Measurements from ENCODE around the gene BEND2.
"Not testable (repeated sequence)": the region's sequence is repeated elsewhere in the genome, so short reads cannot be mapped to it uniquely, and the experiment has no call there.

BEND2 gene
- 0 reads per million in 3 donors for total RNA-seq

- Histone ChIP-seq H3K27me3 (replicated peaks; ENCODE audit: control insufficient read depth, insufficient read depth, low read length, poor library complexity, severe bottlenecking) (no peaks in the 10 kb centered on the region), H3K9me3 (ENCODE audit: control insufficient read depth, low read length) (no peaks in the 10 kb centered on the region), H3K4me1 (ENCODE audit: control insufficient read depth, insufficient read depth, low read length, poor library complexity, severe bottlenecking) (no peaks in the 10 kb centered on the region), H3K36me3 (ENCODE audit: control insufficient read depth, insufficient read depth, low read length) (no peaks in the 10 kb centered on the region), H3K4me3 (ENCODE audit: insufficient read depth, low read depth, low read length, poor library complexity, severe bottlenecking) (no peak within 1 kb of the TSS), H3K27ac (ENCODE audit: insufficient read depth, low read length, poor library complexity, severe bottlenecking) (no peak within 1 kb of the TSS)
- no peak for DNase-seq
These were observed at the start of gene BEND2 for GRCh38 chrX:18220786-18221185. BEND2 (minus strand) TSS chrX:18220886; CDS start chrX:18220750, 136 bp downstream.

- no peak for DNase-seq
- no peaks in the 10 kb centered on the region for H3K36me3 ChIP-seq (ENCODE audit: control insufficient read depth, insufficient read depth, low read length)
- H3K9me3 ChIP-seq (ENCODE audit: control insufficient read depth, low read length): no peaks in the 10 kb centered on the region
- H3K27me3 ChIP-seq (replicated peaks; ENCODE audit: control insufficient read depth, insufficient read depth, low read length, poor library complexity, severe bottlenecking): no peaks in the 10 kb centered on the region
- H3K27ac ChIP-seq (ENCODE audit: insufficient read depth, low read length, poor library complexity, severe bottlenecking): no peak overlapping the region
- H3K4me1 ChIP-seq (ENCODE audit: control insufficient read depth, insufficient read depth, low read length, poor library complexity, severe bottlenecking): no peaks in the 10 kb centered on the region
- H3K4me3 ChIP-seq (ENCODE audit: insufficient read depth, low read depth, low read length, poor library complexity, severe bottlenecking): no peak overlapping the region
These were observed 34.4 kb upstream of the BEND2 start for GRCh38 chrX:18255059-18255458.

- no peaks in the 10 kb centered on the region for H3K27me3 ChIP-seq (replicated peaks; ENCODE audit: control insufficient read depth, insufficient read depth, low read length, poor library complexity, severe bottlenecking)
- no peak overlapping the region for H3K4me3 ChIP-seq (ENCODE audit: insufficient read depth, low read depth, low read length, poor library complexity, severe bottlenecking)
- no peaks in the 10 kb centered on the region for H3K4me1 ChIP-seq (ENCODE audit: control insufficient read depth, insufficient read depth, low read length, poor library complexity, severe bottlenecking)
- H3K36me3 ChIP-seq (ENCODE audit: control insufficient read depth, insufficient read depth, low read length): no peaks in the 10 kb centered on the region
- no peak for DNase-seq
- no peaks in the 10 kb centered on the region for H3K9me3 ChIP-seq (ENCODE audit: control insufficient read depth, low read length)
- no peak overlapping the region for H3K27ac ChIP-seq (ENCODE audit: insufficient read depth, low read length, poor library complexity, severe bottlenecking)
These were observed 32.1 kb upstream of the BEND2 start for GRCh38 chrX:18252644-18253359.

DNA sequence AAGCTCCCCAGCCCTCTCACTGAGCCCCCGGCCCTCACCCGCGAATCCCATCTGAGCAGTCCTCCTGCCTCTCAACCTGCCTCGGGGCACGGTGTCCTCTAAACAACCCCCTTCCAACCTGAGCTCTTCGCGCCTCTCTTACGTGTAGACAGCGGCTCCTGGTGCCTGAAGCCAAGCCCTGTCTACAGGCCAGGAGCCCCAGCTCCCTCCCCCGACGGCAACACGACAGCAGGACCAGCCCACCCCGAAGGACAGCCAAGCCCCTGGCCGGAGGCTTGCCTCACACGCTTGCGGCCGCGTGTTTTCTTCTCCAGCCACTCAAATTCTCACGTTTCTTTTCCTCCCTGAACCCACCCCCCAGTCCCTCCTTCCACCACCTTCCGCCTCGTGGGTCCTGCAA, 9.0 kb upstream of the BEND2 start:
- not testable (repeated sequence) for H3K36me3 ChIP-seq (ENCODE audit: control insufficient read depth, insufficient read depth, low read length); H3K4me3 ChIP-seq (ENCODE audit: insufficient read depth, low read depth, low read length, poor library complexity, severe bottlenecking); H3K27ac ChIP-seq (ENCODE audit: insufficient read depth, low read length, poor library complexity, severe bottlenecking); H3K9me3 ChIP-seq (ENCODE audit: control insufficient read depth, low read length); DNase-seq; H3K4me1 ChIP-seq (ENCODE audit: control insufficient read depth, insufficient read depth, low read length, poor library complexity, severe bottlenecking); H3K27me3 ChIP-seq (replicated peaks; ENCODE audit: control insufficient read depth, insufficient read depth, low read length, poor library complexity, severe bottlenecking)

DNA sequence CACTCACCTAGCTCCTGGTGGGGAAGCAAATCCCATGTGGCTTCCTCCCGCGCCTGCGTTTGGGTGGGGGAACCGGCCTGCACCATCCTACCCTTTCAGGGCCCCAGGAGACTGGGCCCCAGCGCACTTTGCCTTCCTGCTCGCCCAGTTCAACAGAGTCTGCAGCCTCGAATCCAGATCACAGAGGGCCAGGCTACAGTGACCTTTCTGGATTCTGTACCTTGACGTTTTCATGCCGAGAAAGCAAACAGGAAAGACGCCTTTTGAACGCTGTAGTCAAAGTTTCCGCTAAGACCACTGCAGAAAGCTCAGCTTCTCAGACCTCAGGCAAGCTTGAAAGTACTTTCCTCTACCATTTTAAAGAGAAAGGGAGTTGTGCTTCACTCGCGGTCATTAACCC, 7.4 kb upstream of the BEND2 start:
- Histone ChIP-seq H3K36me3 (ENCODE audit: control insufficient read depth, insufficient read depth, low read length) (no peaks in the 10 kb centered on the region), H3K27me3 (replicated peaks; ENCODE audit: control insufficient read depth, insufficient read depth, low read length, poor library complexity, severe bottlenecking) (no peaks in the 10 kb centered on the region)
- no peak for DNase-seq

GRCh38 chrX:18227458-18227857, 6.8 kb upstream of the BEND2 start:
- H3K4me3 ChIP-seq (ENCODE audit: insufficient read depth, low read depth, low read length, poor library complexity, severe bottlenecking): no peak overlapping the region
- H3K9me3 ChIP-seq (ENCODE audit: control insufficient read depth, low read length): no peaks in the 10 kb centered on the region
- no peaks in the 10 kb centered on the region for H3K4me1 ChIP-seq (ENCODE audit: control insufficient read depth, insufficient read depth, low read length, poor library complexity, severe bottlenecking)
- no peaks in the 10 kb centered on the region for H3K27me3 ChIP-seq (replicated peaks; ENCODE audit: control insufficient read depth, insufficient read depth, low read length, poor library complexity, severe bottlenecking)
- H3K36me3 ChIP-seq (ENCODE audit: control insufficient read depth, insufficient read depth, low read length): no peaks in the 10 kb centered on the region
- H3K27ac ChIP-seq (ENCODE audit: insufficient read depth, low read length, poor library complexity, severe bottlenecking): no peak overlapping the region
- DNase-seq: no peak

More for the DNA sequence above, 7.4 kb upstream of the BEND2 start:
- H3K9me3 ChIP-seq (ENCODE audit: control insufficient read depth, low read length): no peaks in the 10 kb centered on the region
- H3K27ac ChIP-seq (ENCODE audit: insufficient read depth, low read length, poor library complexity, severe bottlenecking): no peak overlapping the region
- no peaks in the 10 kb centered on the region for H3K4me1 ChIP-seq (ENCODE audit: control insufficient read depth, insufficient read depth, low read length, poor library complexity, severe bottlenecking)
- H3K4me3 ChIP-seq (ENCODE audit: insufficient read depth, low read depth, low read length, poor library complexity, severe bottlenecking): no peak overlapping the region

DNA sequence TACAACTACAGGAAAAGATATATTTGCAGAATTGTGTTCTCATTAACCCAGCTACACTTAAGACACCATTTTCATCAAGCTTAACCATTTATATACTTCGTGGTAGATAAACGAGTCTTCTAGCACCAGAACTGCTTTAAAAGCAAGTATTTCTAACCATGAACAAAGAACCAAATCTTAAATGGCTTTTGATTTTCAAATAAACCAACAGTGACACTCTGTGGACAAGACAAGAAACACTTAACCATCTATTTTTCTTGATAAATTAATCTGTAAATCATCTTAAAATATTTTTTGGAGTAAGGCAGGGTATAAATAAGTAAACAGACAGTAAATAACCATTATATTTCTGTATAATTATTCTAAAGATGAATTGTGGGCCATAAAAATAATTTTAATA, 10.2 kb downstream of the BEND2 start:
- Histone ChIP-seq H3K36me3 (ENCODE audit: control insufficient read depth, insufficient read depth, low read length) (no peaks in the 10 kb centered on the region), H3K27me3 (replicated peaks; ENCODE audit: control insufficient read depth, insufficient read depth, low read length, poor library complexity, severe bottlenecking) (no peaks in the 10 kb centered on the region), H3K4me3 (ENCODE audit: insufficient read depth, low read depth, low read length, poor library complexity, severe bottlenecking) (no peak overlapping the region), H3K27ac (ENCODE audit: insufficient read depth, low read length, poor library complexity, severe bottlenecking) (no peak overlapping the region), H3K4me1 (ENCODE audit: control insufficient read depth, insufficient read depth, low read length, poor library complexity, severe bottlenecking) (no peaks in the 10 kb centered on the region), H3K9me3 (ENCODE audit: control insufficient read depth, low read length) (no peaks in the 10 kb centered on the region)
- no peak for DNase-seq

DNA sequence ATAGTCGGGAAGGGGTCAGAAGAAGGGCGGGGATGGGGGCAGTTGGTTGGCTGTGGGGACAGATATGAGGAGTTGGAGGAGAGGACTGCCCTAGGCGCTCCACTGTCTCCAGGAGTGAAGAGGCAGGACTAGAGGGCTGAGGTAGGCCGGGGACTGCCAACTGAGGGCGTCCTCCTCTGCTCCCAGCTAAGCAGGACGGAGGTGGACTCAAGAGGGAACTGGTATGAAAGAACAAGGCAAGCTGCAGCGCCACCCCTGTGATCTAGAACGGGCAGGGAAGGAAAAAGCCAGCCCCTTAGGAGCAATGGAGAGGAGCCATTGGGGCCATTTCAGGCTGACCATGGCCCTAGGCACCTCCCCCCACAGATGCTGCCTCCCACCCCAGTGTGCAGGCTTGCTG, 14.0 kb downstream of the BEND2 start:
- Histone ChIP-seq H3K4me1 (ENCODE audit: control insufficient read depth, insufficient read depth, low read length, poor library complexity, severe bottlenecking) (no peaks in the 10 kb centered on the region), H3K9me3 (ENCODE audit: control insufficient read depth, low read length) (no peaks in the 10 kb centered on the region), H3K36me3 (ENCODE audit: control insufficient read depth, insufficient read depth, low read length) (no peaks in the 10 kb centered on the region), H3K4me3 (ENCODE audit: insufficient read depth, low read depth, low read length, poor library complexity, severe bottlenecking) (no peak overlapping the region), H3K27ac (ENCODE audit: insufficient read depth, low read length, poor library complexity, severe bottlenecking) (no peak overlapping the region), H3K27me3 (replicated peaks; ENCODE audit: control insufficient read depth, insufficient read depth, low read length, poor library complexity, severe bottlenecking) (no peaks in the 10 kb centered on the region)
- DNase-seq: no peak

GRCh38 chrX:18203631-18204030, 17.1 kb downstream of the BEND2 start:
- Histone ChIP-seq H3K36me3 (ENCODE audit: control insufficient read depth, insufficient read depth, low read length) (no peaks in the 10 kb centered on the region), H3K27me3 (replicated peaks; ENCODE audit: control insufficient read depth, insufficient read depth, low read length, poor library complexity, severe bottlenecking) (no peaks in the 10 kb centered on the region), H3K27ac (ENCODE audit: insufficient read depth, low read length, poor library complexity, severe bottlenecking) (no peak overlapping the region), H3K4me1 (ENCODE audit: control insufficient read depth, insufficient read depth, low read length, poor library complexity, severe bottlenecking) (no peaks in the 10 kb centered on the region), H3K4me3 (ENCODE audit: insufficient read depth, low read depth, low read length, poor library complexity, severe bottlenecking) (no peak overlapping the region), H3K9me3 (ENCODE audit: control insufficient read depth, low read length) (no peaks in the 10 kb centered on the region)
- DNase-seq: no peak

DNA sequence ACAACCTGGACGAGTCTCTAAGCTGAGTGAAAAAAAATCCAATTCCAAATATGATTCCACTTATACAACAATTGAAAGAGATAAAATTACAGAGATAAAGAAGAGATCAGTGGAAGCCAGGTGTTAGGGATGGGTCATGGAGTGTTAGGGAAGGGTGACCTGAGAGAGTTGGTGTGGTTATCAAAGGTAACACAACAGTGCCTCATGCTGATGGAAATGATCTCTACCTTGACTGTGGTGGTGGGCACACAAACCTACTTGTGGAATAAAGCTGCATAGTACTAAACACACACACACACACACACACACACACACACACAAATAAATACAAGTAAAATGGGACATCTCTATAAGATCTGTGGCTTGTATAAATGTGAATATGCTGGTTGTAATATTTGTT, 26.0 kb downstream of the BEND2 start:
- Histone ChIP-seq H3K27me3 (replicated peaks; ENCODE audit: control insufficient read depth, insufficient read depth, low read length, poor library complexity, severe bottlenecking) (no peaks in the 10 kb centered on the region), H3K27ac (ENCODE audit: insufficient read depth, low read length, poor library complexity, severe bottlenecking) (no peak overlapping the region), H3K36me3 (ENCODE audit: control insufficient read depth, insufficient read depth, low read length) (no peaks in the 10 kb centered on the region), H3K4me1 (ENCODE audit: control insufficient read depth, insufficient read depth, low read length, poor library complexity, severe bottlenecking) (no peaks in the 10 kb centered on the region), H3K9me3 (ENCODE audit: control insufficient read depth, low read length) (no peaks in the 10 kb centered on the region), H3K4me3 (ENCODE audit: insufficient read depth, low read depth, low read length, poor library complexity, severe bottlenecking) (no peak overlapping the region)
- no peak for DNase-seq
